T-cell (primary cell): ENCODE results near the gene ENOX1. TPM values are rescaled to one million over a fixed set of nuclear protein-coding genes. Genes with fewer than 3 reads are reported as not detected.

ENCODE experiments used
- ATAC-seq, 4 experiments: fragments of 200-7000 bp in 3 of 4; fragments of 150-1000 bp in 1 of 4; cut with Tn5 transposase; replicated peaks in 1 of 4; 1 replicate in 3 of 4; 2 replicates in 1 of 4; pipeline ENCODE4 v1.10.0; 2021; ENCODE audit warnings: moderate library complexity in 3 of 4, mild to moderate bottlenecking in 2 of 4, moderate number of reproducible peaks in 1 of 4
- CTCF ChIA-PET, 2 donors: fragments of 300-600 bp; sonication (Branson Sonifier 250); formaldehyde crosslinking; loops; one replicate each; lab custom pipeline; 2022; ENCODE audit warnings: antibody characterized with exemption in 2 of 2; lab: Charles Lee
- POLR2A ChIA-PET, 2 donors: fragments of 300-600 bp; sonication (Branson Sonifier 250); formaldehyde crosslinking; loops; one replicate each; lab custom pipeline; 2022; ENCODE audit warnings: antibody characterized with exemption in 2 of 2; lab: Charles Lee
- DNase-seq, 35 experiments: peaks; one replicate each; pipeline versions ENCODE4 v3.0.0 to v3.0.0-alpha.2; 2013 to 2023
- H3K27ac ChIP-seq: one replicate; pipeline ENCODE4 v1.5.1; 2013; ENCODE audit warnings: low read length
- H3K27me3 ChIP-seq, 2 experiments: replicated peaks in 1 of 2; 1 replicate in 1 of 2; 2 replicates in 1 of 2; pipeline versions ENCODE4 v1.6.1 to v1.7.0; 2013; ENCODE audit warnings: low read length in 1 of 2, mixed read lengths in 1 of 2; ENCODE audit not compliant: control insufficient read depth in 2 of 2, insufficient read depth in 2 of 2; ENCODE audit errors: extremely low read depth in 1 of 2
- H3K36me3 ChIP-seq, 2 donors: 1 replicate in 1 of 2; 2 replicates in 1 of 2; pipeline versions ENCODE4 v1.6.1 to v1.7.0; 2013; ENCODE audit warnings: low read length in 1 of 2; ENCODE audit not compliant: control insufficient read depth in 2 of 2, insufficient read depth in 1 of 2; ENCODE audit errors: extremely low read depth in 1 of 2
- H3K4me1 ChIP-seq, 2 experiments: 1 replicate in 1 of 2; 2 replicates in 1 of 2; pipeline versions ENCODE4 v1.6.1 to v1.7.0; 2013; ENCODE audit warnings: low read length in 2 of 2, mixed read lengths in 1 of 2; ENCODE audit not compliant: insufficient read depth in 2 of 2, control insufficient read depth in 1 of 2; ENCODE audit errors: extremely low read depth in 1 of 2
- H3K4me3 ChIP-seq, 2 donors: 1 replicate in 1 of 2; 2 replicates in 1 of 2; pipeline versions ENCODE4 v1.5.1 to v1.7.0; 2013; ENCODE audit warnings: mild to moderate bottlenecking in 2 of 2, low read length in 1 of 2, moderate library complexity in 1 of 2; ENCODE audit not compliant: control insufficient read depth in 1 of 2; ENCODE audit errors: extremely low read depth in 1 of 2
- H3K9me3 ChIP-seq: 2 replicates; pipeline ENCODE4 v1.7.0; 2013
- H3K27ac Mint-ChIP-seq, 2 donors: one replicate each; pipeline ENCODE4 v1.8.0; 2020 to 2021; ENCODE audit warnings: mild to moderate bottlenecking in 2 of 2, mixed read lengths in 2 of 2
- H3K27me3 Mint-ChIP-seq, 2 donors: one replicate each; pipeline ENCODE4 v1.8.0; 2021 to 2022; ENCODE audit warnings: mixed read lengths in 2 of 2
- H3K36me3 Mint-ChIP-seq: one replicate; pipeline ENCODE4 v1.8.0; 2021; ENCODE audit warnings: mixed read lengths
- H3K4me1 Mint-ChIP-seq, 3 donors: one replicate each; pipeline ENCODE4 v1.8.0; 2020 to 2022; ENCODE audit warnings: mixed read lengths in 3 of 3, mild to moderate bottlenecking in 1 of 3
- H3K4me3 Mint-ChIP-seq, 3 donors: one replicate each; pipeline ENCODE4 v1.8.0; 2020 to 2022; ENCODE audit warnings: mild to moderate bottlenecking in 3 of 3, mixed read lengths in 3 of 3, moderate library complexity in 3 of 3
- H3K9me3 Mint-ChIP-seq, 3 donors: one replicate each; pipeline ENCODE4 v1.8.0; 2020 to 2022; ENCODE audit warnings: mixed read lengths in 3 of 3
- WGBS: methylation state at CpG from one replicate; pipeline ENCODE4 v1.1.5; 2013; ENCODE audit warnings: missing lambda C conversion rate; ENCODE audit not compliant: insufficient coverage; 5-methylcytosine and 5-hydroxymethylcytosine counted together
- total RNA-seq, 35 experiments: library from RNA in 6 of 35; stranded (reverse) in 6 of 35; fragments of 120-200 nt in 1 of 35; gene quantifications; one replicate each; pipeline versions ENCODE4 v1.2.1 to v1.2.4 and lab custom pipeline; 2013 to 2026

The ENOX1 gene
- total RNA-seq, 5 donors from 2014 or later (not counting 1 experiment from before 2014, with no cell fraction given), result 0.10 TPM; not detected in 4

- ATAC-seq (no peak), DNase-seq (no peak)
- Mint-ChIP-seq H3K4me1 (no peaks in the 10 kb centered on the region), H3K4me3 (no peak overlapping the region), H3K36me3 (no peaks in the 10 kb centered on the region), H3K27me3 (peaks cover 10% of the 10 kb centered on the region in 2 donors), H3K27ac (no peak overlapping the region), H3K9me3 (no peaks in the 10 kb centered on the region)
- WGBS, result 89% methylated on average over 6 of the region's 14 CpGs
- ChIA-PET POLR2A (no interaction called here), CTCF (no interaction called here)
- Histone ChIP-seq H3K4me3 (no peak overlapping the region), H3K9me3 (no peaks in the 10 kb centered on the region), H3K4me1 (no peaks in the 10 kb centered on the region), H3K36me3 (no peaks in the 10 kb centered on the region), H3K27me3 (no peaks in the 10 kb centered on the region), H3K27ac (no peak overlapping the region)
Observed at GRCh38 chr13:43193789-43194420, 592.9 kb downstream of the ENOX1 start.

- no CpG with 5 or more reads among the region's 1 CpG for WGBS
- POLR2A ChIA-PET, result interaction anchor here in 1 of 2 donors (0.6 kb wide), 1 partner anchor 13 kb away, joined by 5 read pairs; no protein-coding TSS in a partner anchor
Observed at GRCh38 chr13:43191546-43191945, 595.2 kb downstream of the ENOX1 start.

DNA sequence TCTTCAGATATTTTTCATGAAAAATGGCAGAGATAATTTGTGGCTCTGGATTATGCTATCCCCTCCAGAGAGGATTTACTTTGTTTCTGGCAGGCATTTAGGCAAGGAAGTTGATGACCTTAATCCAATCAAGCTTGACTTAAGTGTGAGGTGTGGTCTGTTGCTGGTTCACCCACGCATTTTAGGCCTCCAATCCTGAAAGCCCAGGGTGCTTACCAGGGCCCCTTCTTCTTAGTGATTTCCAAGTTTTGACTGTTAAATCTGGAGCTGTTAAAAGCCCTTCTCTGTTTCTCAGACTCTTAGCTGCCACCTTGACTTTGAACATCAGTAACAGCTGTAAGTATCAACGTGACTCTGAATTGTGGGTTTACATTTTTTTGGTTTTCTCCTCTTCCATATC, 601.5 kb downstream of the ENOX1 start:
- no peak overlapping the region for H3K27ac Mint-ChIP-seq
- no peaks in the 10 kb centered on the region for H3K4me1 ChIP-seq
- H3K9me3 ChIP-seq, result no peaks in the 10 kb centered on the region
- no peak overlapping the region for H3K27ac ChIP-seq
- H3K4me3 Mint-ChIP-seq, result no peak overlapping the region
- no peaks in the 10 kb centered on the region for H3K36me3 Mint-ChIP-seq
- DNase-seq (no peak), ATAC-seq (no peak)
- H3K4me1 Mint-ChIP-seq, result no peaks in the 10 kb centered on the region
- no peaks in the 10 kb centered on the region for H3K27me3 Mint-ChIP-seq
- H3K36me3 ChIP-seq, result no peaks in the 10 kb centered on the region
- no peak overlapping the region for H3K4me3 ChIP-seq
- CTCF ChIA-PET, result no interaction called here
- H3K9me3 Mint-ChIP-seq, result no peaks in the 10 kb centered on the region
- WGBS, result no CpG with 5 or more reads among the region's 2 CpGs
- POLR2A ChIA-PET, result no interaction called here
- H3K27me3 ChIP-seq, result peaks cover 0 to 4% of the 10 kb centered on the region in 2 experiments

More at GRCh38 chr13:43191546-43191945, 595.2 kb downstream of the ENOX1 start:
- DNase-seq, result no peak
- H3K4me1 ChIP-seq, result no peaks in the 10 kb centered on the region
- ATAC-seq, result no peak
- H3K9me3 ChIP-seq, result no peaks in the 10 kb centered on the region
- no peaks in the 10 kb centered on the region for H3K4me1 Mint-ChIP-seq
- H3K27me3 Mint-ChIP-seq, result peaks cover 0 to 4% of the 10 kb centered on the region in 2 donors
- CTCF ChIA-PET, result interaction anchor here in 1 of 2 donors (0.6 kb wide), 1 partner anchor 220 kb away, joined by 3 read pairs; no protein-coding TSS in a partner anchor
- H3K4me3 Mint-ChIP-seq, result no peak overlapping the region
- H3K36me3 Mint-ChIP-seq, result no peaks in the 10 kb centered on the region
- H3K36me3 ChIP-seq, result no peaks in the 10 kb centered on the region
- no peaks in the 10 kb centered on the region for H3K9me3 Mint-ChIP-seq
- H3K27ac Mint-ChIP-seq, result no peak overlapping the region
- H3K27ac ChIP-seq, result no peak overlapping the region
- H3K27me3 ChIP-seq, result no peaks in the 10 kb centered on the region
- H3K4me3 ChIP-seq, result no peak overlapping the region

DNA sequence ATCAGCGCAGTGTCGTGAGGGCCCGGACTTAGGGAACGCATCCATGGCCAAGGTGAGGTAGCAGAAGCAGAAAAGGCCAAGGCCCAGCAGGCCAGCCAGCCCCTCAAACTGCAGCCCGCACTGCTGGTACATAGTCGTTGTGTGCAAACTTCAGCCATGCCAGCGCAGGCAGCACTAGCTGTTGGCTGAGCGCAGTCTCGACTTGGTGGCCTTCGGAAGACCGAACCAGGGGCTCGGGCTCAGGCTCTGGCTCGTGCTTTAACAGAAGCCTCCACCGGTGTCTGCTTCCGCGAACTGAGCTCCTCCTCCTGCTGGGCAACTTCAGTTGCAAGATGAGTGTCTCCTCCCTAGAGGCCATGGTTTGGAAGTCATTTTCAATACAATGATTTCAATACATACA, 605.9 kb downstream of the ENOX1 start:
- Histone ChIP-seq H3K9me3 (no peaks in the 10 kb centered on the region), H3K27me3 (peaks cover 0 to 4% of the 10 kb centered on the region in 2 experiments), H3K36me3 (no peaks in the 10 kb centered on the region), H3K4me1 (no peaks in the 10 kb centered on the region), H3K4me3 (no peak overlapping the region), H3K27ac (no peak overlapping the region)
- Mint-ChIP-seq H3K27ac (no peak overlapping the region), H3K4me3 (no peak overlapping the region), H3K27me3 (peaks cover 0 to 6% of the 10 kb centered on the region in 2 donors), H3K36me3 (no peaks in the 10 kb centered on the region), H3K4me1 (no peaks in the 10 kb centered on the region), H3K9me3 (no peaks in the 10 kb centered on the region)
- WGBS, result 91% methylated on average over 16 of the region's 16 CpGs
- no peak for DNase-seq
- CTCF ChIA-PET, result no interaction called here
- ATAC-seq, result no peak
- POLR2A ChIA-PET, result no interaction called here

GRCh38 chr13:43180036-43180660, 606.6 kb downstream of the ENOX1 start:
- Histone ChIP-seq H3K36me3 (no peaks in the 10 kb centered on the region), H3K27me3 (peaks cover 0 to 4% of the 10 kb centered on the region in 2 experiments), H3K27ac (no peak overlapping the region), H3K9me3 (no peaks in the 10 kb centered on the region), H3K4me3 (no peak overlapping the region), H3K4me1 (no peaks in the 10 kb centered on the region)
- DNase-seq (no peak), ATAC-seq (no peak)
- Mint-ChIP-seq H3K9me3 (no peaks in the 10 kb centered on the region), H3K36me3 (no peaks in the 10 kb centered on the region), H3K27me3 (peaks cover 0 to 6% of the 10 kb centered on the region in 2 donors), H3K4me3 (no peak overlapping the region), H3K27ac (no peak overlapping the region), H3K4me1 (no peaks in the 10 kb centered on the region)
- WGBS, result 89% methylated on average over 5 of the region's 9 CpGs
- ChIA-PET CTCF (no interaction called here), POLR2A (no interaction called here)

GRCh38 chr13:43171489-43171888, 615.3 kb downstream of the ENOX1 start:
- H3K27ac ChIP-seq, result no peak overlapping the region
- no peaks in the 10 kb centered on the region for H3K9me3 ChIP-seq
- H3K4me3 ChIP-seq, result no peak overlapping the region
- H3K27me3 Mint-ChIP-seq, result peaks cover 8 to 14% of the 10 kb centered on the region in 2 donors
- H3K4me1 Mint-ChIP-seq, result no peaks in the 10 kb centered on the region
- H3K36me3 ChIP-seq, result no peaks in the 10 kb centered on the region
- H3K4me3 Mint-ChIP-seq, result no peak overlapping the region
- no peaks in the 10 kb centered on the region for H3K9me3 Mint-ChIP-seq
- no peaks in the 10 kb centered on the region for H3K36me3 Mint-ChIP-seq
- DNase-seq, result no peak
- no peaks in the 10 kb centered on the region for H3K4me1 ChIP-seq
- ATAC-seq, result no peak
- H3K27ac Mint-ChIP-seq, result no peak overlapping the region
- H3K27me3 ChIP-seq, result no peaks in the 10 kb centered on the region
- ChIA-PET CTCF (no interaction called here), POLR2A (no interaction called here)
